AG04449 (cell line): ENCODE measurements around the gene CLP1.

Source experiments
- CTCF ChIA-PET: fragments of 350-600 bp; formaldehyde crosslinking; extraction: SDS; loops from one replicate; lab custom pipeline; 2021; ENCODE audit warnings: antibody characterized with exemption; lab: Yijun Ruan, JAX
- POLR2A ChIA-PET: fragments of 400-600, 350-600 bp; formaldehyde crosslinking; extraction: SDS; loops from one replicate; lab custom pipeline; 2020; ENCODE audit warnings: antibody characterized with exemption, inconsistent platforms; lab: Yijun Ruan, JAX
- DNase-seq: peaks from one replicate; pipeline ENCODE4 v3.0.0-alpha.2; 2010; ENCODE audit warnings: low read depth, low spot score
- H3K4me3 ChIP-seq: 2 replicates; pipeline ENCODE4 v1.5.1; 2011; ENCODE audit warnings: low read depth, mild to moderate bottlenecking, control low read depth, low read length
- CTCF ChIP-seq: IDR thresholded peaks from one replicate; pipeline ENCODE4 v1.5.1; 2011; ENCODE audit warnings: mild to moderate bottlenecking, moderate library complexity, low read length, control low read depth, inconsistent platforms; ENCODE audit not compliant: insufficient read depth; ENCODE audit errors: missing control alignments

CLP1 gene

GRCh38 chr11:57638005-57638781 is 19.4 kb upstream of the CLP1 start:
- no peak for TF ChIP-seq CTCF
- DNase-seq: no peak
- H3K4me3 ChIP-seq: peak overlapping the region; percentile 97
- POLR2A ChIA-PET: no interaction called here
- CTCF ChIA-PET: interaction anchor here (1.0 to 11.5 kb wide), 11 partner anchors 11 to 292 kb away, joined by 3 to 306 read pairs (median 13); partner anchors contain the start of genes CLP1, RTN4RL2, TIMM10 and UBE2L6

- peak overlapping the region; percentile 97 for H3K4me3 ChIP-seq
- no peak for DNase-seq
- ChIA-PET CTCF (interaction anchor here (1.2 to 11.5 kb wide), 12 partner anchors 10 to 798 kb away, joined by 3 to 306 read pairs (median 22); partner anchors contain the start of genes CLP1, RTN4RL2, TIMM10 and UBE2L6), POLR2A (interaction anchor here (1.6 kb wide), 1 partner anchor 123 kb away, joined by 4 read pairs; the partner anchor contains the start of gene SLC43A1)
- no peak for TF ChIP-seq CTCF
Measured at GRCh38 chr11:57638811-57639320, 18.7 kb upstream of the CLP1 start.

- CTCF ChIA-PET: interaction anchor here (0.5 to 11.5 kb wide), 27 partner anchors 9 to 799 kb away, joined by 3 to 306 read pairs (median 10); partner anchors contain the start of genes CLP1, RTN4RL2, SLC43A1 and TIMM10
- POLR2A ChIA-PET: interaction anchor here (0.6 to 2.7 kb wide), 4 partner anchors 9 to 124 kb away, joined by 3 to 12 read pairs (median 6); partner anchors contain the start of genes SLC43A1 and UBE2L6
- DNase-seq: no peak
- peak; percentile 2 for TF ChIP-seq CTCF
- H3K4me3 ChIP-seq: peak overlapping the region; percentile 97
Measured at GRCh38 chr11:57639321-57640067, 18.1 kb upstream of the CLP1 start.

GRCh38 chr11:57640068-57640800 is 17.3 kb upstream of the CLP1 start:
- no peak for TF ChIP-seq CTCF
- CTCF ChIA-PET: interaction anchor here (0.5 to 11.5 kb wide), 48 partner anchors 9 to 886 kb away, joined by 3 to 306 read pairs (median 4); partner anchors contain the start of genes CLP1, RTN4RL2, SERPING1 and SLC43A1
- H3K4me3 ChIP-seq: peak overlapping the region; percentile 97
- DNase-seq: no peak
- POLR2A ChIA-PET: interaction anchor here (0.6 to 2.7 kb wide), 6 partner anchors 8 to 125 kb away, joined by 3 to 12 read pairs (median 4); partner anchors contain the start of genes SLC43A1 and UBE2L6

- ChIA-PET POLR2A (interaction anchor here (1.0 to 2.7 kb wide), 4 partner anchors 71 to 111 kb away, joined by 3 to 12 read pairs (median 4); partner anchors contain the start of genes TIMM10 and UBE2L6), CTCF (interaction anchor here (0.6 to 11.5 kb wide), 54 partner anchors 8 to 885 kb away, joined by 3 to 306 read pairs (median 4); partner anchors contain the start of genes CLP1, RTN4RL2, SERPING1 and SLC43A1)
- peak; percentile 54 for TF ChIP-seq CTCF
- DNase-seq: no peak
- peak overlapping the region; percentile 6; the same call in 1 of the 2 replicates for H3K4me3 ChIP-seq
Measured at GRCh38 chr11:57641011-57641807, 16.4 kb upstream of the CLP1 start.
